Stomach (tissue), 9 donors: ENCODE data around the gene TMEM208. TPM values are rescaled to one million over a fixed set of nuclear protein-coding genes. Genes with fewer than 3 reads are reported as not detected.
A peak's percentile ranks its signal among the peaks of the same experiment; 100 is the strongest.

ENCODE experiments used
- DNase-seq, 2 donors: peaks; one replicate each; pipeline versions ENCODE4 v3.0.0 to v3.0.0-alpha.2; 2013 to 2019
- H3K27ac ChIP-seq, 5 donors: fragments of 200-600 bp in 4 of 5; sonication (generic) in 4 of 5; one replicate each; pipeline ENCODE4 v1.5.1; 2013 to 2019; ENCODE audit warnings: mild to moderate bottlenecking in 1 of 5, moderate library complexity in 1 of 5
- H3K27me3 ChIP-seq, 3 donors: fragments of 200-600 bp; sonication (generic); one replicate each; pipeline ENCODE4 v1.5.1; 2017 to 2019; ENCODE audit warnings: mixed run types in 1 of 3
- H3K36me3 ChIP-seq, 4 donors: fragments of 200-600 bp; sonication (generic); 1 replicate in 3 of 4; 2 replicates in 1 of 4; pipeline ENCODE4 v1.5.1; 2016 to 2019
- H3K4me1 ChIP-seq, 4 donors: fragments of 200-600 bp; sonication (generic); one replicate each; pipeline ENCODE4 v1.5.1; 2016 to 2019
- H3K4me3 ChIP-seq, 4 donors: fragments of 200-600 bp; sonication (generic) in 3 of 4; one replicate each; pipeline ENCODE4 v1.5.1; 2016 to 2019; ENCODE audit warnings: mild to moderate bottlenecking in 1 of 4
- H3K9me3 ChIP-seq, 4 donors: fragments of 200-600 bp; sonication (generic); one replicate each; pipeline ENCODE4 v1.5.1; 2016 to 2019
- CTCF ChIP-seq, 7 experiments: fragments of 450-650 bp in 4 of 7; fragments of 200-600 bp in 3 of 7; sonication (generic) in 3 of 7; IDR thresholded peaks; one replicate each; pipeline ENCODE4 v1.5.1; 2016 to 2019; ENCODE audit warnings: antibody characterized with exemption in 7 of 7, control low read depth in 2 of 7, mild to moderate bottlenecking in 1 of 7
- EP300 ChIP-seq: sonication (generic); formaldehyde crosslinking; IDR thresholded peaks from one replicate; pipeline ENCODE4 v1.6.1; 2017; ENCODE audit warnings: antibody characterized with exemption
- POLR2A ChIP-seq, 4 donors: fragments of 450-650 bp; IDR thresholded peaks; one replicate each; pipeline ENCODE4 v1.6.1; 2016; ENCODE audit warnings: antibody characterized with exemption in 4 of 4, control low read depth in 2 of 4, mild to moderate bottlenecking in 1 of 4, moderate library complexity in 1 of 4
- POLR2AphosphoS5 ChIP-seq, 3 donors: sonication (generic); formaldehyde crosslinking; IDR thresholded peaks; one replicate each; pipeline ENCODE4 v1.6.1; 2016; ENCODE audit warnings: antibody characterized with exemption in 3 of 3
- WGBS, 5 donors: extraction: QIAGEN DNeasy Blood & Tissue Kit in 3 of 5; methylation state at CpG; one replicate each; pipeline versions ENCODE4 v1.1.5 to v1.1.7; 2013 to 2018; 5-methylcytosine and 5-hydroxymethylcytosine counted together
- intact Hi-C: fragments of 100-400 bp; cut with DNase I; formaldehyde crosslinking; loops from one replicate; pipeline ENCODE4 v1.15.1; 2023; ENCODE audit warnings: low total_unique reads
- polyA plus RNA-seq, 3 donors: library from polyadenylated mRNA; stranded (reverse); fragments of 200-250 nt; gene quantifications; one replicate each; pipeline ENCODE4 v1.2.3, GENCODE V29; 2013
- total RNA-seq, 5 donors: library from RNA; depleted of rRNA; stranded (reverse); fragments of >200 nt; gene quantifications; one replicate each; pipeline versions ENCODE4 v1.1.0 to v1.2.3, GENCODE V29; 2014 to 2016
- donor health status: healthy with polysubstance abuse.
- donor health status: Bipolar disorder and iron deficiency.
- donor health status: healthy.

TMEM208 gene
- total and polyA plus RNA-seq, 8 donors = 8.7 to 141 (median 51.0) TPM

- peaks cover 63 to 99% (median 81%) of the 10 kb centered on the region in 4 donors for H3K36me3 ChIP-seq
- no peaks in the 10 kb centered on the region for H3K9me3 ChIP-seq
- H3K4me1 ChIP-seq = peaks cover 22 to 64% (median 45%) of the 10 kb centered on the region in 4 donors
- peak overlapping the region; percentile 62 to 88 (median 83) for H3K27ac ChIP-seq
- H3K27me3 ChIP-seq = no peaks in the 10 kb centered on the region
- DNase-seq = peak; percentile 68 to 76
- 31 to 42% (median 41%) methylated on average over 8 to 12 of the region's 12 CpGs for WGBS, 5 donors
- peak overlapping the region in 1 of 4 donors; percentile 61 for H3K4me3 ChIP-seq
- intact Hi-C loops = no loop called here
- TF ChIP-seq EP300 (no peak), CTCF (IDR thresholded peaks at IDR 0.05) (peak in 5 of 7 experiments; percentile 28 to 71 (median 64)), POLR2A (IDR thresholded peaks at IDR 0.05) (no peak), POLR2AphosphoS5 (IDR thresholded peaks at IDR 0.05) (peak in 1 of 3 donors; percentile 15)
These were observed 28.6 kb upstream of the TMEM208 start for GRCh38 chr16:67198238-67198734.

- peak; percentile 86 to 90 for DNase-seq
- Histone ChIP-seq H3K4me3 (peak within 1 kb of the TSS; percentile 38 to 61 (median 46)), H3K9me3 (no peaks in the 10 kb centered on the region), H3K27me3 (no peaks in the 10 kb centered on the region), H3K36me3 (peaks cover 69 to 99% (median 83%) of the 10 kb centered on the region in 4 donors), H3K27ac (peak within 1 kb of the TSS; percentile 77 to 90 (median 84)), H3K4me1 (peaks cover 15 to 54% (median 35%) of the 10 kb centered on the region in 4 donors)
- intact Hi-C loops = no loop called here
- 24 to 58% (median 32%) methylated on average over 20 to 61 of the region's 61 CpGs for WGBS, 5 donors
- TF ChIP-seq POLR2AphosphoS5 (IDR thresholded peaks at IDR 0.05) (peak in 2 of 3 donors; percentile 91 to 92), POLR2A (IDR thresholded peaks at IDR 0.05) (peak in 1 of 4 donors; percentile 47), EP300 (no peak), CTCF (IDR thresholded peaks at IDR 0.05) (peak in 4 of 7 experiments; percentile 9 to 41 (median 31))
These were observed 27.7 kb upstream of the TMEM208 start, which contains the start of gene ELMO3 for GRCh38 chr16:67199011-67199807. ELMO3 (plus strand) TSS chr16:67199131; CDS start chr16:67199327, 196 bp downstream.

GRCh38 chr16:67199808-67200198 is 27.1 kb upstream of the TMEM208 start:
- H3K4me1 ChIP-seq = peaks cover 15 to 48% (median 31%) of the 10 kb centered on the region in 4 donors
- no peaks in the 10 kb centered on the region for H3K9me3 ChIP-seq
- DNase-seq = peak in 1 of 2 donors; percentile 59
- 27 to 52% (median 33%) methylated on average over 19 to 22 of the region's 22 CpGs for WGBS, 5 donors
- intact Hi-C loops = no loop called here
- TF ChIP-seq POLR2AphosphoS5 (IDR thresholded peaks at IDR 0.05) (no peak), CTCF (IDR thresholded peaks at IDR 0.05) (peak in 1 of 7 experiments; percentile 4)
- peaks cover 63 to 99% (median 83%) of the 10 kb centered on the region in 4 donors for H3K36me3 ChIP-seq
- H3K27ac ChIP-seq = peak overlapping the region; percentile 77 to 90 (median 84)
- H3K27me3 ChIP-seq = no peaks in the 10 kb centered on the region
- peak overlapping the region; percentile 38 to 61 (median 46) for H3K4me3 ChIP-seq

- no peak for TF ChIP-seq POLR2A (IDR thresholded peaks at IDR 0.05)
- no peak for TF ChIP-seq CTCF (IDR thresholded peaks at IDR 0.05)
- TF ChIP-seq EP300 = no peak
- no peak for TF ChIP-seq POLR2AphosphoS5 (IDR thresholded peaks at IDR 0.05)
- Histone ChIP-seq H3K27ac (peak overlapping the region in 1 of 5 donors; percentile 83), H3K36me3 (peaks cover 56 to 97% (median 76%) of the 10 kb centered on the region in 4 donors), H3K4me3 (peak overlapping the region in 1 of 4 donors; percentile 61), H3K9me3 (no peaks in the 10 kb centered on the region), H3K27me3 (no peaks in the 10 kb centered on the region), H3K4me1 (peaks cover 15 to 42% (median 31%) of the 10 kb centered on the region in 4 donors)
- DNase-seq = no peak
- intact Hi-C loops = no loop called here
- 88 to 100% (median 91%) methylated on average over 2 to 8 of the region's 8 CpGs for whole genome bisulfite sequencing, 5 donors
These were observed 26.4 kb upstream of the TMEM208 start for GRCh38 chr16:67200491-67200890.
